Mesenchymal stem cell (in vitro differentiated cells and primary cell): Measurements from ENCODE around the gene TM6SF1.
"Not testable (repeated sequence)": the region's sequence is repeated elsewhere in the genome, so short reads cannot be mapped to it uniquely, and the experiment has no call there.

Experiments
- DNase-seq: peaks from one replicate; pipeline ENCODE4 v3.0.0-alpha.2; 2013
- H2AFZ ChIP-seq: one replicate; pipeline ENCODE4 v1.6.1; 2013; ENCODE audit warnings: low read depth, mild to moderate bottlenecking, control low read depth, inconsistent platforms, low read length, moderate library complexity
- H2AK5ac ChIP-seq: 2 replicates; pipeline ENCODE4 v1.6.1; 2013; ENCODE audit warnings: low read length, moderate library complexity, mild to moderate bottlenecking, inconsistent platforms; ENCODE audit not compliant: severe bottlenecking
- H2BK120ac ChIP-seq: one replicate; pipeline ENCODE4 v1.6.1; 2013; ENCODE audit warnings: low read depth, mild to moderate bottlenecking, inconsistent platforms, low read length, moderate library complexity
- H2BK12ac ChIP-seq, 2 experiments: one replicate each; pipeline ENCODE4 v1.6.1; 2013; ENCODE audit warnings: inconsistent platforms in 2 of 2, low read length in 2 of 2, mild to moderate bottlenecking in 2 of 2, moderate library complexity in 2 of 2, control low read depth in 1 of 2
- H2BK15ac ChIP-seq: one replicate; pipeline ENCODE4 v1.6.1; 2013; ENCODE audit warnings: mild to moderate bottlenecking, low read depth, inconsistent platforms; ENCODE audit not compliant: poor library complexity, severe bottlenecking
- H2BK5ac ChIP-seq: 2 replicates; pipeline ENCODE4 v1.6.1; 2013; ENCODE audit warnings: low read depth, mild to moderate bottlenecking, low read length, control low read depth, inconsistent platforms; ENCODE audit not compliant: poor library complexity, severe bottlenecking
- H3K14ac ChIP-seq, 2 experiments: one replicate each; pipeline ENCODE4 v1.6.1; 2013; ENCODE audit warnings: inconsistent platforms in 2 of 2, low read length in 2 of 2, control low read depth in 1 of 2, mild to moderate bottlenecking in 1 of 2, moderate library complexity in 1 of 2
- H3K18ac ChIP-seq, 2 experiments: one replicate each; pipeline ENCODE4 v1.6.1; 2013; ENCODE audit warnings: inconsistent platforms in 2 of 2, low read length in 2 of 2, control low read depth in 1 of 2, low read depth in 1 of 2, mild to moderate bottlenecking in 1 of 2
- H3K23ac ChIP-seq, 2 experiments: one replicate each; pipeline ENCODE4 v1.6.1; 2013; ENCODE audit warnings: inconsistent platforms in 2 of 2, low read length in 2 of 2, mild to moderate bottlenecking in 2 of 2, moderate library complexity in 2 of 2, control low read depth in 1 of 2
- H3K27ac ChIP-seq: 2 replicates; pipeline ENCODE4 v1.5.1; 2013; ENCODE audit warnings: mild to moderate bottlenecking, moderate library complexity, low read length, control low read depth, inconsistent platforms; ENCODE audit not compliant: poor library complexity, severe bottlenecking
- H3K27me3 ChIP-seq, 2 experiments: 2 replicates each; pipeline versions ENCODE4 v1.6.1 to v1.7.0; 2013; ENCODE audit warnings: low read length in 2 of 2, mild to moderate bottlenecking in 2 of 2, moderate library complexity in 2 of 2, control low read depth in 1 of 2, inconsistent platforms in 1 of 2; ENCODE audit not compliant: control insufficient read depth in 1 of 2, insufficient read depth in 1 of 2
- H3K36me3 ChIP-seq, 2 experiments: 2 replicates each; pipeline versions ENCODE4 v1.6.1 to v1.7.0; 2013; ENCODE audit warnings: low read length in 2 of 2, control low read depth in 1 of 2, inconsistent platforms in 1 of 2, low read depth in 1 of 2, mild to moderate bottlenecking in 1 of 2; ENCODE audit not compliant: insufficient read depth in 2 of 2, control insufficient read depth in 1 of 2
- H3K4ac ChIP-seq, 2 experiments: one replicate each; pipeline ENCODE4 v1.6.1; 2013; ENCODE audit warnings: inconsistent platforms in 2 of 2, low read length in 2 of 2, mild to moderate bottlenecking in 2 of 2, moderate library complexity in 2 of 2, control low read depth in 1 of 2, low read depth in 1 of 2
- H3K4me1 ChIP-seq: 2 replicates; pipeline ENCODE4 v1.6.1; 2013; ENCODE audit warnings: low read depth, low read length, control low read depth; ENCODE audit not compliant: control insufficient read depth, insufficient read depth
- H3K4me2 ChIP-seq: 2 replicates; pipeline ENCODE4 v1.6.1; 2013; ENCODE audit warnings: low read length, mild to moderate bottlenecking, inconsistent platforms; ENCODE audit not compliant: poor library complexity, severe bottlenecking
- H3K4me3 ChIP-seq, 2 experiments: 2 replicates each; pipeline versions ENCODE4 v1.5.1 to v1.7.0; 2013; ENCODE audit warnings: low read length in 2 of 2, mild to moderate bottlenecking in 2 of 2, control low read depth in 1 of 2, low read depth in 1 of 2; ENCODE audit not compliant: insufficient read depth in 1 of 2
- H3K79me1 ChIP-seq: replicated peaks from 2 replicates; pipeline ENCODE4 v1.6.1; 2013; ENCODE audit warnings: mild to moderate bottlenecking, control low read depth, low read length, inconsistent platforms; ENCODE audit not compliant: poor library complexity, severe bottlenecking
- H3K9ac ChIP-seq: 2 replicates; pipeline ENCODE4 v1.7.0; 2013; ENCODE audit warnings: mild to moderate bottlenecking, low read length, moderate library complexity
- H3K9me3 ChIP-seq: 2 replicates; pipeline ENCODE4 v1.7.0; 2013; ENCODE audit warnings: mild to moderate bottlenecking, low read length; ENCODE audit not compliant: control insufficient read depth
- H4K8ac ChIP-seq: one replicate; pipeline ENCODE4 v1.6.1; 2013; ENCODE audit warnings: inconsistent platforms, mild to moderate bottlenecking, low read length, moderate library complexity
- H4K91ac ChIP-seq: one replicate; pipeline ENCODE4 v1.6.1; 2013; ENCODE audit warnings: mild to moderate bottlenecking, low read length, inconsistent platforms
- WGBS: methylation state at CpG from one replicate; pipeline ENCODE4 v1.1.7; 2013; ENCODE audit warnings: mixed read lengths; 5-methylcytosine and 5-hydroxymethylcytosine counted together

Gene TM6SF1

GRCh38 chr15:83085461-83085860 is 22.0 kb upstream of the TM6SF1 start:
- H3K4me3 ChIP-seq, H3K79me1 ChIP-seq, H4K91ac ChIP-seq, H2AK5ac ChIP-seq, H3K9ac ChIP-seq, DNase-seq, H2BK12ac ChIP-seq, H3K23ac ChIP-seq, H3K14ac ChIP-seq, H3K18ac ChIP-seq, H3K36me3 ChIP-seq, H3K9me3 ChIP-seq, H3K4ac ChIP-seq, H2AFZ ChIP-seq, H3K27ac ChIP-seq, H2BK5ac ChIP-seq, H3K4me1 ChIP-seq, H3K4me2 ChIP-seq, H2BK120ac ChIP-seq, H2BK15ac ChIP-seq, H4K8ac ChIP-seq: not testable (repeated sequence)
- H3K27me3 ChIP-seq: peaks cover 7 to 12% of the 10 kb centered on the region in 2 experiments
- WGBS: 83% methylated on average over 2 of the region's 3 CpGs

GRCh38 chr15:83085864-83086552 is 21.4 kb upstream of the TM6SF1 start:
- not testable (repeated sequence) for H3K9me3 ChIP-seq, H3K23ac ChIP-seq, H3K36me3 ChIP-seq, DNase-seq, H2BK12ac ChIP-seq, H3K4ac ChIP-seq, H2AK5ac ChIP-seq, H3K4me2 ChIP-seq, H2AFZ ChIP-seq, H2BK5ac ChIP-seq, H3K79me1 ChIP-seq, H3K27ac ChIP-seq, H3K4me3 ChIP-seq, H3K9ac ChIP-seq, H4K91ac ChIP-seq, H2BK120ac ChIP-seq, H3K14ac ChIP-seq, H3K4me1 ChIP-seq, H4K8ac ChIP-seq, H3K18ac ChIP-seq, H2BK15ac ChIP-seq
- peaks cover 7 to 15% of the 10 kb centered on the region in 2 experiments for H3K27me3 ChIP-seq
- WGBS: 93% methylated on average over 8 of the region's 8 CpGs

- no peak overlapping the region for H4K91ac ChIP-seq
- 93% methylated on average over 2 of the region's 2 CpGs for WGBS
- H3K4me3 ChIP-seq: no peak overlapping the region
Measured at GRCh38 chr15:83087576-83087975, 19.9 kb upstream of the TM6SF1 start.

GRCh38 chr15:83088876-83089275 is 18.6 kb upstream of the TM6SF1 start:
- no peak overlapping the region for H2AK5ac ChIP-seq
- no peak overlapping the region for H2BK15ac ChIP-seq
- no peak overlapping the region for H4K91ac ChIP-seq
- H3K9me3 ChIP-seq: no peaks in the 10 kb centered on the region
- H3K4me2 ChIP-seq: no peak overlapping the region
- H3K27me3 ChIP-seq: peaks cover 7 to 15% of the 10 kb centered on the region in 2 experiments
- no peak overlapping the region for H2AFZ ChIP-seq
- no peak overlapping the region for H3K27ac ChIP-seq
- WGBS: no CpG with 5 or more reads among the region's 2 CpGs
- no peak overlapping the region for H4K8ac ChIP-seq
- H3K4me3 ChIP-seq: no peak overlapping the region
- no peak overlapping the region for H2BK5ac ChIP-seq
- H2BK12ac ChIP-seq: no peak overlapping the region
- no peaks in the 10 kb centered on the region for H3K36me3 ChIP-seq
- no peak overlapping the region for H3K18ac ChIP-seq
- H3K79me1 ChIP-seq: no peaks in the 10 kb centered on the region
- no peak overlapping the region for H3K4ac ChIP-seq
- no peak overlapping the region for H3K23ac ChIP-seq
- no peak overlapping the region for H2BK120ac ChIP-seq
- H3K9ac ChIP-seq: no peak overlapping the region
- no peak for DNase-seq
- no peaks in the 10 kb centered on the region for H3K4me1 ChIP-seq
- H3K14ac ChIP-seq: no peak overlapping the region

More at GRCh38 chr15:83087576-83087975, 19.9 kb upstream of the TM6SF1 start:
- H3K9ac ChIP-seq: no peak overlapping the region
- H3K36me3 ChIP-seq: no peaks in the 10 kb centered on the region
- no peak overlapping the region for H3K27ac ChIP-seq
- no peaks in the 10 kb centered on the region for H3K9me3 ChIP-seq
- no peak overlapping the region for H2AFZ ChIP-seq
- no peaks in the 10 kb centered on the region for H3K4me1 ChIP-seq
- H3K4me2 ChIP-seq: no peak overlapping the region
- no peak overlapping the region for H3K14ac ChIP-seq
- peaks cover 7 to 16% of the 10 kb centered on the region in 2 experiments for H3K27me3 ChIP-seq
- H3K18ac ChIP-seq: no peak overlapping the region
- no peak overlapping the region for H3K23ac ChIP-seq
- DNase-seq: no peak
- H4K8ac ChIP-seq: no peak overlapping the region
- no peak overlapping the region for H2BK12ac ChIP-seq
- no peak overlapping the region for H2BK15ac ChIP-seq
- H2BK5ac ChIP-seq: no peak overlapping the region
- H2AK5ac ChIP-seq: no peak overlapping the region
- H3K4ac ChIP-seq: no peak overlapping the region
- H3K79me1 ChIP-seq: no peaks in the 10 kb centered on the region
- no peak overlapping the region for H2BK120ac ChIP-seq
